WTC11 (cell line): ENCODE data around the gene ACSF2. TPM values are rescaled to one million over a fixed set of nuclear protein-coding genes. Genes with fewer than 3 reads are reported as not detected.

Experiments
- CBFB ChIP-seq: sonication (generic); formaldehyde crosslinking; IDR thresholded peaks from 2 replicates; pipeline ENCODE4 v1.8.1; 2022; ENCODE audit warnings: mild to moderate bottlenecking, low read depth, missing genetic modification reagents
- ELF4 ChIP-seq: sonication (generic); formaldehyde crosslinking; IDR thresholded peaks from 2 replicates; pipeline ENCODE4 v1.8.1; 2022; ENCODE audit warnings: low read depth, mild to moderate bottlenecking, moderate library complexity, missing genetic modification reagents
- GABPB1 ChIP-seq: sonication (generic); formaldehyde crosslinking; IDR thresholded peaks from 2 replicates; pipeline ENCODE4 v1.8.1; 2023; ENCODE audit warnings: mild to moderate bottlenecking, missing genetic modification reagents
- GTF2I ChIP-seq: fragments of 250-450 bp; sonication (Bioruptor Pico); conservative IDR thresholded peaks from 2 replicates; pipeline ENCODE4 v1.4.0; 2021; ENCODE audit warnings: mild to moderate bottlenecking
- OVOL2 ChIP-seq: fragments of 250-450 bp; sonication (Bioruptor Pico); IDR thresholded peaks from 2 replicates; pipeline ENCODE4 v1.9.0; 2021; ENCODE audit warnings: mild to moderate bottlenecking, borderline replicate concordance
- RORB ChIP-seq: fragments of 250-450 bp; sonication (Bioruptor Pico); IDR thresholded peaks from 2 replicates; pipeline ENCODE4 v1.9.0; 2021; ENCODE audit warnings: mild to moderate bottlenecking
- SMAD4 ChIP-seq: sonication (generic); formaldehyde crosslinking; IDR thresholded peaks from 2 replicates; pipeline ENCODE4 v1.8.0; 2022; ENCODE audit warnings: mild to moderate bottlenecking, missing genetic modification reagents
- SOX15 ChIP-seq: fragments of 250-450 bp; sonication (Bioruptor Pico); IDR thresholded peaks from 2 replicates; pipeline ENCODE4 v1.9.0; 2021; ENCODE audit warnings: mild to moderate bottlenecking
- SP1 ChIP-seq: sonication (generic); formaldehyde crosslinking; conservative IDR thresholded peaks from 2 replicates; pipeline ENCODE4 v1.8.1; 2022; ENCODE audit warnings: missing genetic modification reagents
- TCF7 ChIP-seq: sonication (generic); formaldehyde crosslinking; IDR thresholded peaks from 2 replicates; pipeline ENCODE4 v1.8.0; 2022; ENCODE audit warnings: mild to moderate bottlenecking, low read depth, missing genetic modification reagents, moderate library complexity
- ZNF121 ChIP-seq: sonication (generic); formaldehyde crosslinking; IDR thresholded peaks from 2 replicates; pipeline ENCODE4 v1.8.0; 2023; ENCODE audit warnings: missing genetic modification reagents
- ZNF219 ChIP-seq: sonication (generic); formaldehyde crosslinking; IDR thresholded peaks from 2 replicates; pipeline ENCODE4 v1.8.0; 2023; ENCODE audit warnings: missing genetic modification reagents, mild to moderate bottlenecking, borderline replicate concordance
- ZNF317 ChIP-seq: sonication (generic); formaldehyde crosslinking; IDR thresholded peaks from 2 replicates; pipeline ENCODE4 v1.8.1; 2023; ENCODE audit warnings: low read depth, mild to moderate bottlenecking, moderate library complexity, missing genetic modification reagents, borderline replicate concordance
- ZNF671 ChIP-seq: fragments of 250-450 bp; sonication (Bioruptor Pico); IDR thresholded peaks from 2 replicates; pipeline ENCODE4 v1.8.0; 2021; ENCODE audit warnings: mild to moderate bottlenecking
- total RNA-seq: library from RNA; stranded (reverse); gene quantifications from 3 replicates; pipeline ENCODE4 v1.2.3, GENCODE V29; 2021
- TF ChIP-seq, protein P1 (sequence below): sonication (generic); formaldehyde crosslinking; conservative IDR thresholded peaks from 2 replicates; pipeline ENCODE4 v1.8.1; 2022; ENCODE audit warnings: mild to moderate bottlenecking, missing genetic modification reagents
- TF ChIP-seq, protein P2 (sequence below): fragments of 250-450 bp; sonication (Bioruptor Pico); conservative IDR thresholded peaks from 2 replicates; pipeline ENCODE4 v1.9.0; 2021; ENCODE audit warnings: mild to moderate bottlenecking
- TF ChIP-seq, protein P3 (sequence below): fragments of 200-600 bp; IDR thresholded peaks from 2 replicates; pipeline ENCODE4 v1.8.0; 2022; ENCODE audit warnings: antibody characterized with exemption
- TF ChIP-seq, protein P4 (sequence below): fragments of 250-450 bp; sonication (Bioruptor Pico); IDR thresholded peaks from 2 replicates; pipeline ENCODE4 v1.9.0; 2021; ENCODE audit warnings: mild to moderate bottlenecking
- TF ChIP-seq, protein P5 (sequence below): sonication (generic); formaldehyde crosslinking; IDR thresholded peaks from 2 replicates; pipeline ENCODE4 v1.8.1; 2022; ENCODE audit warnings: mild to moderate bottlenecking, moderate library complexity, missing genetic modification reagents
- TF ChIP-seq, protein P6 (sequence below): sonication (generic); formaldehyde crosslinking; IDR thresholded peaks from 2 replicates; pipeline ENCODE4 v1.8.1; 2022; ENCODE audit warnings: missing genetic modification reagents, borderline replicate concordance
- TF ChIP-seq, protein P7 (sequence below): sonication (generic); formaldehyde crosslinking; IDR thresholded peaks from 2 replicates; pipeline ENCODE4 v1.8.1; 2023; ENCODE audit warnings: mild to moderate bottlenecking, missing genetic modification reagents
- TF ChIP-seq, protein P8 (sequence below): sonication (generic); formaldehyde crosslinking; IDR thresholded peaks from 2 replicates; pipeline ENCODE4 v1.8.0; 2022; ENCODE audit warnings: mild to moderate bottlenecking, missing genetic modification reagents
- TF ChIP-seq, protein P9 (sequence below): sonication (generic); formaldehyde crosslinking; IDR thresholded peaks from 2 replicates; pipeline ENCODE4 v1.8.0; 2023; ENCODE audit warnings: mild to moderate bottlenecking, missing genetic modification reagents

ACSF2 gene
- total RNA-seq, 1 experiment from 2014 or later: 19.9 TPM

DNA sequence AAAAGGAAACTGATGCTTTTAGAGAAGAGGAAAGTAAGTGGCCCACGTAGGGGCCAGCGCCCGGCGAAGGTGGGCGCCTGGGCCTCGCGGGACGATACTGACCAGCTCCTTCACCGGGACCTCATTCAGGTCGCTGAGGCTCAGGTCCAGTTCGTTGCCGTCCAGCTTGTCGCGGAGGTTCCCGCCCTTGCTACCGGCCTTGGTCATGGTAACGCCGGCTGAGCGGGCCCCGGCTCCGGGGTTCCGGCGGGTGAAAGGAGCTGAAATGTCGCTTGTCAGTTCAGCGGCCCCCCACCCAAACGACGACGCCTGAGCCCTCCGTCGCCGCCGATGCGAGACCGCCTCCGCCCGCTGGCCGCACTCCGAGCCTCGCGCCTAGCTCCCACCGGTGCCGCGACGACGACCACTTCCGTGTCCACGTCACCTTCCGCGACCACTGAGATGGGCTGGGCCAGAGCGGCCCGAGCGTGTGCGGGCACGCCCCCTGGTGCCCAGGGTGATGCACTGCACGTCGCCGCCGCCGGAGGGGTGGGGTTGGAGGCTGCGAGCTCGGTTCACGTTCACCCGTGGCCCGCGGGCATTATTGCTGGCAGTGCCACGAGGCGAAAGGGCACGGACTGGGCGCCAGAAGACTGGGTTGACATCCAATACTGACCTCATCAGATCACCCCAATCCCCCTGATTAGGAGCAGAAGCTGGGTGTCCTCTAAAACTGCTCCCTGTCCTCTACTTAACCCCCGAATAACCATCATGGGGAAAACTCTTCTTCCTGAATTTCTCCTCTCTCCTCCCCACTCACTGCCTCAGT is 28.7 kb upstream of the ACSF2 start, which contains the start of gene LRRC59 (continued):
- TF ChIP-seq, protein P1, sequence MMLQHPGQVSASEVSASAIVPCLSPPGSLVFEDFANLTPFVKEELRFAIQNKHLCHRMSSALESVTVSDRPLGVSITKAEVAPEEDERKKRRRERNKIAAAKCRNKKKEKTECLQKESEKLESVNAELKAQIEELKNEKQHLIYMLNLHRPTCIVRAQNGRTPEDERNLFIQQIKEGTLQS (CRISPR knock-in tag): no peak
- TF ChIP-seq ZNF121 (peak; percentile 33; the same call in 1 of the 2 replicates), ZNF219 (CRISPR knock-in tag) (no peak), SP1 (CRISPR knock-in tag) (peak; percentile 98), TCF7 (CRISPR knock-in tag) (no peak), RORB (CRISPR knock-in tag) (no peak), SOX15 (CRISPR knock-in tag) (no peak), GTF2I (no peak), ZNF671 (CRISPR knock-in tag) (no peak), OVOL2 (CRISPR knock-in tag) (no peak), GABPB1 (CRISPR knock-in tag) (peak; percentile 93), CBFB (CRISPR knock-in tag) (no peak), ELF4 (CRISPR knock-in tag) (peak; percentile 86; the same call in 1 of the 2 replicates), SMAD4 (CRISPR knock-in tag) (no peak), ZNF317 (CRISPR knock-in tag) (0 out of 2 replicates have a peak, but pooled peaks have one; percentile 39)
- TF ChIP-seq, protein P2, sequence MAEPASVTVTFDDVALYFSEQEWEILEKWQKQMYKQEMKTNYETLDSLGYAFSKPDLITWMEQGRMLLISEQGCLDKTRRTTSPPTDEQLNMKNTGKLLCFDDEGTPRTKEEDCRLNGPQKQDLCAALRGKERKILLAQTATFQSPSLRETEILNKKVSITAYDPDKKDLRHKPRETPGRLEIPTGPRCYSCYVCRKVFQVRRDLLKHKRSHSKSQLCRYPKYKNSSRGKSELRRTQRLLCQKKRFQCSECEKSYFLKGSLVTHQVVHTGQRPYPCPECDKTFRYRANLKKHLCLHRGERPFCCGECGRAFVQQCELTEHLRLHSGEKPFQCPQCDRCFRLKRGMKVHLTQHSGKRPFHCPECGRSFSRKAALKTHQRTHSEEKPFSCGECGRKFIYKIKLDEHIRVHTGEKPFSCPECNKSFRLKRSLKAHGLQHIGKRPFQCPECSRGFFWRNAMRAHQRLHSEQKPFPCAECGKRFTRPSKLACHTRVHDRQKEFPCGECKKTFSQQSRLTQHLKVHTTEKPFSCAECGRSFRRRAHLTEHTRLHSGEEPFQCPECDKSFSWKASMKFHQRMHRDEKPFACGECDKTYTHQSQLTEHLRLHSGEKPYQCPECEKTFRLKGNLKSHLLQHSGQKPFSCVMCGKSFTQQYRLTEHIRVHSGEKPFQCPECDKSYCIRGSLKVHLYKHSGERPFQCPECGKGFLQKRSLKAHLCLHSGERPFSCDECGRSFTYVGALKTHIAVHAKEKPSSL (CRISPR knock-in tag): no peak
- TF ChIP-seq, protein P3, sequence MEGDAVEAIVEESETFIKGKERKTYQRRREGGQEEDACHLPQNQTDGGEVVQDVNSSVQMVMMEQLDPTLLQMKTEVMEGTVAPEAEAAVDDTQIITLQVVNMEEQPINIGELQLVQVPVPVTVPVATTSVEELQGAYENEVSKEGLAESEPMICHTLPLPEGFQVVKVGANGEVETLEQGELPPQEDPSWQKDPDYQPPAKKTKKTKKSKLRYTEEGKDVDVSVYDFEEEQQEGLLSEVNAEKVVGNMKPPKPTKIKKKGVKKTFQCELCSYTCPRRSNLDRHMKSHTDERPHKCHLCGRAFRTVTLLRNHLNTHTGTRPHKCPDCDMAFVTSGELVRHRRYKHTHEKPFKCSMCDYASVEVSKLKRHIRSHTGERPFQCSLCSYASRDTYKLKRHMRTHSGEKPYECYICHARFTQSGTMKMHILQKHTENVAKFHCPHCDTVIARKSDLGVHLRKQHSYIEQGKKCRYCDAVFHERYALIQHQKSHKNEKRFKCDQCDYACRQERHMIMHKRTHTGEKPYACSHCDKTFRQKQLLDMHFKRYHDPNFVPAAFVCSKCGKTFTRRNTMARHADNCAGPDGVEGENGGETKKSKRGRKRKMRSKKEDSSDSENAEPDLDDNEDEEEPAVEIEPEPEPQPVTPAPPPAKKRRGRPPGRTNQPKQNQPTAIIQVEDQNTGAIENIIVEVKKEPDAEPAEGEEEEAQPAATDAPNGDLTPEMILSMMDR: peak; percentile 98
- TF ChIP-seq, protein P4, sequence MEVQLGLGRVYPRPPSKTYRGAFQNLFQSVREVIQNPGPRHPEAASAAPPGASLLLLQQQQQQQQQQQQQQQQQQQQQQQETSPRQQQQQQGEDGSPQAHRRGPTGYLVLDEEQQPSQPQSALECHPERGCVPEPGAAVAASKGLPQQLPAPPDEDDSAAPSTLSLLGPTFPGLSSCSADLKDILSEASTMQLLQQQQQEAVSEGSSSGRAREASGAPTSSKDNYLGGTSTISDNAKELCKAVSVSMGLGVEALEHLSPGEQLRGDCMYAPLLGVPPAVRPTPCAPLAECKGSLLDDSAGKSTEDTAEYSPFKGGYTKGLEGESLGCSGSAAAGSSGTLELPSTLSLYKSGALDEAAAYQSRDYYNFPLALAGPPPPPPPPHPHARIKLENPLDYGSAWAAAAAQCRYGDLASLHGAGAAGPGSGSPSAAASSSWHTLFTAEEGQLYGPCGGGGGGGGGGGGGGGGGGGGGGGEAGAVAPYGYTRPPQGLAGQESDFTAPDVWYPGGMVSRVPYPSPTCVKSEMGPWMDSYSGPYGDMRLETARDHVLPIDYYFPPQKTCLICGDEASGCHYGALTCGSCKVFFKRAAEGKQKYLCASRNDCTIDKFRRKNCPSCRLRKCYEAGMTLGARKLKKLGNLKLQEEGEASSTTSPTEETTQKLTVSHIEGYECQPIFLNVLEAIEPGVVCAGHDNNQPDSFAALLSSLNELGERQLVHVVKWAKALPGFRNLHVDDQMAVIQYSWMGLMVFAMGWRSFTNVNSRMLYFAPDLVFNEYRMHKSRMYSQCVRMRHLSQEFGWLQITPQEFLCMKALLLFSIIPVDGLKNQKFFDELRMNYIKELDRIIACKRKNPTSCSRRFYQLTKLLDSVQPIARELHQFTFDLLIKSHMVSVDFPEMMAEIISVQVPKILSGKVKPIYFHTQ: no peak
- TF ChIP-seq, protein P5, sequence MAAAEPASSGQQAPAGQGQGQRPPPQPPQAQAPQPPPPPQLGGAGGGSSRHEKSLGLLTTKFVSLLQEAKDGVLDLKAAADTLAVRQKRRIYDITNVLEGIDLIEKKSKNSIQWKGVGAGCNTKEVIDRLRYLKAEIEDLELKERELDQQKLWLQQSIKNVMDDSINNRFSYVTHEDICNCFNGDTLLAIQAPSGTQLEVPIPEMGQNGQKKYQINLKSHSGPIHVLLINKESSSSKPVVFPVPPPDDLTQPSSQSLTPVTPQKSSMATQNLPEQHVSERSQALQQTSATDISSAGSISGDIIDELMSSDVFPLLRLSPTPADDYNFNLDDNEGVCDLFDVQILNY: peak; percentile 50; the same call in 1 of the 2 replicates
- TF ChIP-seq, protein P6, sequence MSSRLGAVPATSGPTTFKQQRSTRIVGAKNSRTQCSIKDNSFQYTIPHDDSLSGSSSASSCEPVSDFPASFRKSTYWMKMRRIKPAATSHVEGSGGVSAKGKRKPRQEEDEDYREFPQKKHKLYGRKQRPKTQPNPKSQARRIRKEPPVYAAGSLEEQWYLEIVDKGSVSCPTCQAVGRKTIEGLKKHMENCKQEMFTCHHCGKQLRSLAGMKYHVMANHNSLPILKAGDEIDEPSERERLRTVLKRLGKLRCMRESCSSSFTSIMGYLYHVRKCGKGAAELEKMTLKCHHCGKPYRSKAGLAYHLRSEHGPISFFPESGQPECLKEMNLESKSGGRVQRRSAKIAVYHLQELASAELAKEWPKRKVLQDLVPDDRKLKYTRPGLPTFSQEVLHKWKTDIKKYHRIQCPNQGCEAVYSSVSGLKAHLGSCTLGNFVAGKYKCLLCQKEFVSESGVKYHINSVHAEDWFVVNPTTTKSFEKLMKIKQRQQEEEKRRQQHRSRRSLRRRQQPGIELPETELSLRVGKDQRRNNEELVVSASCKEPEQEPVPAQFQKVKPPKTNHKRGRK (CRISPR knock-in tag): no peak
- TF ChIP-seq, protein P7, sequence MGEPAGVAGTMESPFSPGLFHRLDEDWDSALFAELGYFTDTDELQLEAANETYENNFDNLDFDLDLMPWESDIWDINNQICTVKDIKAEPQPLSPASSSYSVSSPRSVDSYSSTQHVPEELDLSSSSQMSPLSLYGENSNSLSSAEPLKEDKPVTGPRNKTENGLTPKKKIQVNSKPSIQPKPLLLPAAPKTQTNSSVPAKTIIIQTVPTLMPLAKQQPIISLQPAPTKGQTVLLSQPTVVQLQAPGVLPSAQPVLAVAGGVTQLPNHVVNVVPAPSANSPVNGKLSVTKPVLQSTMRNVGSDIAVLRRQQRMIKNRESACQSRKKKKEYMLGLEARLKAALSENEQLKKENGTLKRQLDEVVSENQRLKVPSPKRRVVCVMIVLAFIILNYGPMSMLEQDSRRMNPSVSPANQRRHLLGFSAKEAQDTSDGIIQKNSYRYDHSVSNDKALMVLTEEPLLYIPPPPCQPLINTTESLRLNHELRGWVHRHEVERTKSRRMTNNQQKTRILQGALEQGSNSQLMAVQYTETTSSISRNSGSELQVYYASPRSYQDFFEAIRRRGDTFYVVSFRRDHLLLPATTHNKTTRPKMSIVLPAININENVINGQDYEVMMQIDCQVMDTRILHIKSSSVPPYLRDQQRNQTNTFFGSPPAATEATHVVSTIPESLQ (CRISPR knock-in tag): no peak
- TF ChIP-seq, protein P8, sequence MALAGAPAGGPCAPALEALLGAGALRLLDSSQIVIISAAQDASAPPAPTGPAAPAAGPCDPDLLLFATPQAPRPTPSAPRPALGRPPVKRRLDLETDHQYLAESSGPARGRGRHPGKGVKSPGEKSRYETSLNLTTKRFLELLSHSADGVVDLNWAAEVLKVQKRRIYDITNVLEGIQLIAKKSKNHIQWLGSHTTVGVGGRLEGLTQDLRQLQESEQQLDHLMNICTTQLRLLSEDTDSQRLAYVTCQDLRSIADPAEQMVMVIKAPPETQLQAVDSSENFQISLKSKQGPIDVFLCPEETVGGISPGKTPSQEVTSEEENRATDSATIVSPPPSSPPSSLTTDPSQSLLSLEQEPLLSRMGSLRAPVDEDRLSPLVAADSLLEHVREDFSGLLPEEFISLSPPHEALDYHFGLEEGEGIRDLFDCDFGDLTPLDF (CRISPR knock-in tag): no peak
- TF ChIP-seq, protein P9, sequence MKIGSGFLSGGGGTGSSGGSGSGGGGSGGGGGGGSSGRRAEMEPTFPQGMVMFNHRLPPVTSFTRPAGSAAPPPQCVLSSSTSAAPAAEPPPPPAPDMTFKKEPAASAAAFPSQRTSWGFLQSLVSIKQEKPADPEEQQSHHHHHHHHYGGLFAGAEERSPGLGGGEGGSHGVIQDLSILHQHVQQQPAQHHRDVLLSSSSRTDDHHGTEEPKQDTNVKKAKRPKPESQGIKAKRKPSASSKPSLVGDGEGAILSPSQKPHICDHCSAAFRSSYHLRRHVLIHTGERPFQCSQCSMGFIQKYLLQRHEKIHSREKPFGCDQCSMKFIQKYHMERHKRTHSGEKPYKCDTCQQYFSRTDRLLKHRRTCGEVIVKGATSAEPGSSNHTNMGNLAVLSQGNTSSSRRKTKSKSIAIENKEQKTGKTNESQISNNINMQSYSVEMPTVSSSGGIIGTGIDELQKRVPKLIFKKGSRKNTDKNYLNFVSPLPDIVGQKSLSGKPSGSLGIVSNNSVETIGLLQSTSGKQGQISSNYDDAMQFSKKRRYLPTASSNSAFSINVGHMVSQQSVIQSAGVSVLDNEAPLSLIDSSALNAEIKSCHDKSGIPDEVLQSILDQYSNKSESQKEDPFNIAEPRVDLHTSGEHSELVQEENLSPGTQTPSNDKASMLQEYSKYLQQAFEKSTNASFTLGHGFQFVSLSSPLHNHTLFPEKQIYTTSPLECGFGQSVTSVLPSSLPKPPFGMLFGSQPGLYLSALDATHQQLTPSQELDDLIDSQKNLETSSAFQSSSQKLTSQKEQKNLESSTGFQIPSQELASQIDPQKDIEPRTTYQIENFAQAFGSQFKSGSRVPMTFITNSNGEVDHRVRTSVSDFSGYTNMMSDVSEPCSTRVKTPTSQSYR (CRISPR knock-in tag): peak; percentile 92
